Colonic mucosa (tissue), 4 donors: ENCODE measurements around the gene TIPIN. TPM values are rescaled to one million over a fixed set of nuclear protein-coding genes. Genes with fewer than 3 reads are reported as not detected.

Experiments
- DNase-seq: peaks from one replicate; pipeline ENCODE4 v3.0.0-alpha.2; 2020
- H3K27ac ChIP-seq: fragments of 200-600 bp; one replicate; pipeline ENCODE4 v1.8.0; 2021
- H3K27me3 ChIP-seq: fragments of 200-600 bp; one replicate; pipeline ENCODE4 v1.8.0; 2021
- H3K36me3 ChIP-seq: fragments of 200-600 bp; one replicate; pipeline ENCODE4 v1.8.0; 2021
- H3K4me1 ChIP-seq: fragments of 200-600 bp; one replicate; pipeline ENCODE4 v1.8.0; 2021; ENCODE audit warnings: mild to moderate bottlenecking
- H3K4me3 ChIP-seq: fragments of 200-600 bp; one replicate; pipeline ENCODE4 v1.8.0; 2021
- H3K9ac ChIP-seq, 2 donors: one replicate each; pipeline ENCODE4 v1.7.0; 2013; ENCODE audit warnings: control low read depth in 2 of 2, low read depth in 2 of 2, low read length in 2 of 2
- H3K9me3 ChIP-seq: fragments of 200-600 bp; one replicate; pipeline ENCODE4 v1.8.0; 2021
- intact Hi-C: fragments of 100-400 bp; cut with DNase I; formaldehyde crosslinking; loops from one replicate; pipeline ENCODE4 v1.14.1; 2022
- total RNA-seq, 2 donors: library from RNA; stranded (reverse); fragmentation: NEBNext Ultra II Directional in 1 of 2; extraction: Animal tissue kit (Norgen Biotek cat#: 25700) in 1 of 2; gene quantifications; one replicate each; pipeline ENCODE4 v1.2.1, GENCODE V29; 2021
- TF ChIP-seq, protein P1 (sequence below): fragments of 200-600 bp; IDR thresholded peaks from one replicate; pipeline ENCODE4 v1.8.0; 2022; ENCODE audit warnings: antibody characterized with exemption, mild to moderate bottlenecking
- donor health status: healthy.
- donor health status: DM: no; HTN: no; CAD: no.
- donor health status: DM: no; HTN: no; CAD: no.

Gene TIPIN, protein sequence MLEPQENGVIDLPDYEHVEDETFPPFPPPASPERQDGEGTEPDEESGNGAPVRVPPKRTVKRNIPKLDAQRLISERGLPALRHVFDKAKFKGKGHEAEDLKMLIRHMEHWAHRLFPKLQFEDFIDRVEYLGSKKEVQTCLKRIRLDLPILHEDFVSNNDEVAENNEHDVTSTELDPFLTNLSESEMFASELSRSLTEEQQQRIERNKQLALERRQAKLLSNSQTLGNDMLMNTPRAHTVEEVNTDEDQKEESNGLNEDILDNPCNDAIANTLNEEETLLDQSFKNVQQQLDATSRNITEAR
- total RNA-seq: 10 to 100 TPM in 1 of 2 donors, 1 to 10 TPM in 1; 2.9 to 10.6 TPM

DNA sequence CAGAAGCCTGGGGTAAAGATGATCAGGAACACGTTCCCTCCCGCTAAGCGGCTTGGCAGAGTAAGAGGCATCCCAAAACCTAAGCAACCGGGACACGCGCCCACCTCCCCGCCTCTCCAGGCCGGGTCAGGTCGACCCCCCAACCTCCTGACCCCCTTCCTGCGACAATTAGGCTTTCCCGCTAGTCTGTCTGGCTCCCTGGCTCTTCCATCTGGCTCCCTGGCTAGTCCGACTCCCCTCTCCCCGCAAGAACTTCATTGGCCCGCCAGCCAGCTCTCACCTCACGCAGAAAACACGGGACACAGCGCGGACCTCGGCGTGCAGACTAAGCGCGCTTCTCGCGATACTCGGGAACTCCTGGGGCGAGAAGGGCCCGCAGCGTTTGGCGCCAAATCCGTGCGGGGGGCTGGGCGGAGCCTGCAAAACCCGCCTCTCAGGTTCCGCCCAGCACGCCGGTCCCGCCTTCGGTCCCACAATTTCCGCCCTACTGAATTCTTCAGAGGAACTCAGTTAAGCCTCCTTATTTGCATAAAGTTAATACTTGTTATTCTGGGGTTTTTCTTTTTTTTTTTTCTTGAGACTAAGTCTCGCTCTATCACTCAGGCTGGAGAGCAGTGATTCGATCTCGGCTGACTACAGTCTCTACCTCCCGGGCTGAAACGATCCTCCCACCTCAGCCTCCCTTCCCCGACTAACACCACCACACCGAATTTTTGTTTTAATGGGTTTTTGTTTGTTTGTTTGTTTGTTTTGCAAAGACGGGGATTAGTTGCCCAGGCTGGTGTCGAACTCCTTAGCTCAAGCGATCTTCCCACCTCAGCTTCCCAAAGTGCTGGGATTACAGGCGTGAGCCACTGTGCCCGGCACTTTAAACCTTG is at the start of gene TIPIN:
Gene TIPIN (minus strand): TSS at position 327 of the 878 bp plus-strand sequence. CDS start 3,738 bp downstream, outside the sequence.
- Histone ChIP-seq H3K27me3 (no peaks in the 10 kb centered on the region), H3K36me3 (no peaks in the 10 kb centered on the region), H3K27ac (peak within 1 kb of the TSS; percentile 70), H3K9ac (peak within 1 kb of the TSS; percentile 82 to 84), H3K4me1 (no peaks in the 10 kb centered on the region), H3K4me3 (peak within 1 kb of the TSS; percentile 69), H3K9me3 (no peaks in the 10 kb centered on the region)
- TF ChIP-seq, protein P1, sequence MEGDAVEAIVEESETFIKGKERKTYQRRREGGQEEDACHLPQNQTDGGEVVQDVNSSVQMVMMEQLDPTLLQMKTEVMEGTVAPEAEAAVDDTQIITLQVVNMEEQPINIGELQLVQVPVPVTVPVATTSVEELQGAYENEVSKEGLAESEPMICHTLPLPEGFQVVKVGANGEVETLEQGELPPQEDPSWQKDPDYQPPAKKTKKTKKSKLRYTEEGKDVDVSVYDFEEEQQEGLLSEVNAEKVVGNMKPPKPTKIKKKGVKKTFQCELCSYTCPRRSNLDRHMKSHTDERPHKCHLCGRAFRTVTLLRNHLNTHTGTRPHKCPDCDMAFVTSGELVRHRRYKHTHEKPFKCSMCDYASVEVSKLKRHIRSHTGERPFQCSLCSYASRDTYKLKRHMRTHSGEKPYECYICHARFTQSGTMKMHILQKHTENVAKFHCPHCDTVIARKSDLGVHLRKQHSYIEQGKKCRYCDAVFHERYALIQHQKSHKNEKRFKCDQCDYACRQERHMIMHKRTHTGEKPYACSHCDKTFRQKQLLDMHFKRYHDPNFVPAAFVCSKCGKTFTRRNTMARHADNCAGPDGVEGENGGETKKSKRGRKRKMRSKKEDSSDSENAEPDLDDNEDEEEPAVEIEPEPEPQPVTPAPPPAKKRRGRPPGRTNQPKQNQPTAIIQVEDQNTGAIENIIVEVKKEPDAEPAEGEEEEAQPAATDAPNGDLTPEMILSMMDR: no peak
- DNase-seq: peak; percentile 97
- intact Hi-C loops: no loop called here

DNA sequence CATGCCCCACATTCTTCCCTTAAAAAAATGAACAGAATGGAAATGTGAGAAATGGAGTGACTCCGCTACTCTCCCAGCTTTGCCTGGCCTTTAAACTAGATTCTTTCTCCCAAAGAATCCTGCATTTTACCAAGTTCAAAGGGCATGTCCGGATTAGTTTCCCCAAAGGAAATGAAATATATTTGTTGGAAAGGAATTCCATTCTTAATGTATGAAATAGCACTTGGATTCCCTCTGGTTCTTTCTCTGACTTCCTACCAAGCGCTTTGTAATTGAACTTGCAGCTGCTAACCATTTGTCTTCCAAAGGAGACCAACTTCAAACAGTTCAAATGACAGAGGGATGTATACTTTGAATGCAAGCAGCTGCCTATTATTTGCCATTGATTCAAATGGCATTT is 49.1 kb upstream of the TIPIN start:
- Histone ChIP-seq H3K9me3 (no peaks in the 10 kb centered on the region), H3K9ac (no peak overlapping the region), H3K4me3 (no peak overlapping the region), H3K36me3 (no peaks in the 10 kb centered on the region), H3K27me3 (no peaks in the 10 kb centered on the region), H3K27ac (no peak overlapping the region), H3K4me1 (no peaks in the 10 kb centered on the region)
- intact Hi-C loops: no loop called here
- no peak for DNase-seq
- TF ChIP-seq, protein P1: no peak

DNA sequence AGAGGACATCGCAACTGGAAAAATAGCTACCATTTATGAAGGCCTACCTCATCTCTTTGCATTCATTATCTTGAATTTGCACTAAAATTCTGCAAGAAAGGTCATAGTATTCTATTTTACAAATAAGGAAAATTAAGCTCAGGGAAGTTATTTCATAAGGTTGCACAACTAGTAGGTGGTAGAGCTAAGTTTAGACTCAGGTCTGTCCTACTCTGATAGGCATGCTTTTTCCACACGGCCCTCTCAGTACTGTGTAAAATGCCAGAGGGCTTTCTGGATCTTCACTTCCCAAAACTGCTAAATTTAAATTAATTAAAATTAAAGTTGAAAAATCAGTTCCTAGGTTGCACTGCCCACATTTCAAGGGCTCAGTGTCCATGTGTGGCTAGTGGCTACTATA is 48.5 kb upstream of the TIPIN start:
- DNase-seq: no peak
- Histone ChIP-seq H3K27ac (no peak overlapping the region), H3K9me3 (no peaks in the 10 kb centered on the region), H3K36me3 (no peaks in the 10 kb centered on the region), H3K4me3 (no peak overlapping the region), H3K9ac (no peak overlapping the region), H3K27me3 (no peaks in the 10 kb centered on the region), H3K4me1 (no peaks in the 10 kb centered on the region)
- intact Hi-C loops: no loop called here
- TF ChIP-seq, protein P1: no peak

DNA sequence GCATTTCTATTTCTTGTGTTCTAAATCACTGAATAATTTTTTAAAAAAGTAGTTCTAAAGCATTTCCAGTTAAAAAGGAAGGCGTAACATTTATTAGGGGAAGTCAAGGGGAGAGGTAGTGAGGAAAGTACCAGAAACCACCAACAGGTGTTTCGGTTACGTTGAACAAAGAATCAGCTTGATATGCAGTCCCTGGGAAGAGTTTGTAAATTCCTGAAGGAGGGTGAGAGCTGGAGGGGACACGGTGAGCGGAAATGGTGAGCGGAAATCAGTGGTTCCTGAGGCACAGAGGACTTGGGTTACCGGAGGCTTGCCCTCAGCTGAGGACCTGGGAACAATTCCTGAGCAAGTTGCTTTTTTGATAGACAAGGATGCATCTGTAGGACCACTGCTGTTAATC is 48.0 kb upstream of the TIPIN start:
- Histone ChIP-seq H3K27me3 (no peaks in the 10 kb centered on the region), H3K9ac (no peak overlapping the region), H3K36me3 (no peaks in the 10 kb centered on the region), H3K4me1 (no peaks in the 10 kb centered on the region), H3K4me3 (no peak overlapping the region), H3K27ac (no peak overlapping the region), H3K9me3 (no peaks in the 10 kb centered on the region)
- TF ChIP-seq, protein P1: no peak
- DNase-seq: no peak
- intact Hi-C loops: no loop called here

DNA sequence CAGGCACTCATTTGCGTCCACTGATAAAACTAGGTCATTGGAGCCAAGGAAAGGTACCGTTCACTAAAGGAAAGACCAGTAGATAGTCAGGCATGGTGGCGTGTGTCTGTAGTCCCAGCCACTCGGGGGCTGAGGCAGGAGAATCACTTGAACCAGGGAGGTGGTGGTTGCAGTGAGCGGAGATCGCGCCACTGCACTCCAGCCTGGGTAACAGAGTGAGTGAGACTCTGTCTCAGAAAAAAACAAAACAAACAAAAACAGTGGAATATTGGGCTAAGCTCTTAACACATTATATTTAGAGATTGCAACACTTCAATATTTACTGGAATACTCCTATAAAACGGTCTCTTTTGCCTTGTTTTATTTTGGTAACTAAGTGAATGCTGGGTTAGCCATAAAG is 47.6 kb upstream of the TIPIN start:
- Histone ChIP-seq H3K36me3 (no peaks in the 10 kb centered on the region), H3K4me1 (no peaks in the 10 kb centered on the region)
- TF ChIP-seq, protein P1: no peak

More for the DNA sequence above, 47.6 kb upstream of the TIPIN start:
- no peak overlapping the region for H3K27ac ChIP-seq
- no peaks in the 10 kb centered on the region for H3K27me3 ChIP-seq
- no peak overlapping the region for H3K4me3 ChIP-seq
- intact Hi-C loops: no loop called here
- no peak for DNase-seq
- no peaks in the 10 kb centered on the region for H3K9me3 ChIP-seq
- H3K9ac ChIP-seq: no peak overlapping the region
